Inferior parietal cortex (tissue), 1 donor: ENCODE data around the gene ATP1A1.

ENCODE experiments used
- DNase-seq: peaks from one replicate; pipeline ENCODE4 v3.0.0-alpha.2; 2016; ENCODE audit errors: extremely low spot score

ATP1A1 gene

DNA sequence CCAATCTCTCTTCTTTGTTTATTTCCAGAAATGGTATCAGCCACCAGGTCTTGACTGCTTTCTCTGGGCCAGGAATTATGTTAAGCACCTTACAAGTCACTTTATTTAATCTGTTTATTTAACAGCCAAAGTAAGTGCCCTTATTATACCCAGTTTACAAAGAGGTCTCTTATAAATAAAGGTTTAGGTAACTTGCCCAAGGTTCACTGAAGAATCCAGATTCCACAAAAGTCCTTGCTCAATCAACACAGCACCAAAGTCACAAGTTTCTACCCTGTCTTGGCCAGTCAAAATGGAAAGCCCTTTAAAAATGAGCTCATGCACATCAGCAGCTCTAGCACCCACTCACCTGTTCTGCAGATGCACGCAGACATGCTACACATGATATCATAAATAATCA is 28.0 kb upstream of the ATP1A1 start:
- no peak for DNase-seq

DNA sequence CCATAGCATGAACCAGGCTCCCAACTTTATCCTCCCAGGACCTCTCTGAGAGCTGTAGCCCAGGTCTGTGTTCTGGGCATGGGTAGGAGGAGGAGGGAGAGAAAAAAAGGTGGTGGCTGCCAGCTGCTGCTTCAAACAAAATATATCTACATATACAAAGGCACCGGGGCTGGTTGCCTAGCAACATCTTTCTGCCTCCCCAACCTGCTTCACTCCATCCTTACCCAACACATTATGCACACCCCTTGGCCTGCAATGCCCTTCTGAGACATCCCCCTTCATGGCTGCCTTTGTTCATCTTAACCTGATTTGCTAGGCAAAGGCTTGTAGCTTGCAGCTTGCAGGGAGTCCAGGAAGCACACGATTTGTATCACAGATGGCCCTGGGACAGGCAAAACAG is 27.2 kb upstream of the ATP1A1 start:
- DNase-seq = no peak

DNA sequence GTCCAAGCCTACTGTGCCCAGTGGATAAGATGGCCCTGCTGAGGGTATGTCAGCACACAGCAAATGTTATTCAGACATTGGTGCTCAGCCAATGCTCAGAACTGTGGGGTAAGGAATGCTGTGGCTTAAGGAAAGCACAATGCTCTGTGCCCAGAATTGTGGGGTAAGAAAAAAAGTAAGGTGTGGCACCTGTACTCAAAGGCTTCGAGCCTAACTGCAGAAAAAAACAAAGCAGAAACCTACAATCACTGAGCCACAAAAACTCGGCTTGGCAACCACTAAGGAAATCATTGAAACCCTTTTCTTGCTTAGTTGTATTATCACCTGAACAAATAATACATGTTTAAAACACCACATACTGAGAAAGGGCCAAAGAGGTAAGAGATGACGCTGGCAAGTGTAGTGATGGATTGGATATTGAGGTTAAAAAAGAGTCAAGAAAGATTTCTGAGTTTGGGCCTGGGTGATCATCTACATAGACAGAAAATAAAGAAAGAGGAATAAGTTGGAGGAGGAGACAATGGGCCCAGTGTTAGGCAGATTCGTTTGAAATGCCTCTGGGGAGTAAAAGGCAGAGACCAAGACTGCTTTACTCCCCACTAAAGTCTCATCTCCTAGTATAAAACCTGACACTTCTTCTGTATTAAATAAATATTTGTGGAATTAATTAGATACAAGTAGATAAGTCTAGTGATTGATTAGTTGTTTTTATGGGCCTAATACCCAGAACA is 25.9 kb upstream of the ATP1A1 start:
- DNase-seq = no peak

DNA sequence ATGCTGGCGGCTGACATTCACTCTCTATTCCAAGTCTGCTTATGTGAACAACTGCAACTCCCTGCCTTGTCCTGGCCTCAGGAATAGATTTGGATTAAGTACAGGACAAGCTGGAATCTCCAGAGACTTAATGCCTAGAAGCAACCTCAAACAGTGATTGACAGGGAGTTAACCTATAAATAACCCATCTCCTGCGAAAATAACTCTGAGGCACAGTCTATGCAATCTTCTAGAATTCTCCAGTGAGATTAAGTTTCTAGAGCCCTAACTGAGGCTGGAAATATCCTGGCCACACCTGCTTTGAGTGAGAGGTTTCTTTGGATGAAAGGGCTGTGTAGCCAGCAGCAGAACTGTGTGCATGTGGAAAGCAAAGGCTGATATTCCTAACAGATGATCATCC is 25.3 kb upstream of the ATP1A1 start:
- no peak for DNase-seq

DNA sequence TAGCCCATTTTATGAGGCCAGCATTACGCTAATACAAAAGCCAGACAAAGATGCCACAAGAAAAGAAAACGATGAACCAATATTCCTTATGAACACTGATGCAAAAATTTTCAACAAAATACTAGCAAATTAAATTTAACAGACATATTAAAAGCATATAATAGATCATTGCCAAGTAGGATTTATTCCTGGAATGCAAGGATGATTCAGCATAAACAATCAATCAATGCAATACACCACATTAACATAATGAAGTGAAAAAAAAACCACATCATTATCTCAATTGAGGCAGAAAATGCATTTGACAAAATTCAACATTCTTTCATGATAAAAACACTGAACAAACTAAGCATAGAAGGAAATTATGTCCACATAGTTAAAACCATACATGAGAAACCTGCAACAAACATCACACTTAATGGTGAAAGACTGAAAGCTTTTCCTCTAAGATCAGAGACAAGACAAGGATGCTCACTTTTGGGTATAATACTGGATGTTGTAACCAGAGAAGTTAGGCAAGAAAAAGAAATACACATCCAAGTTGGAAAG is 22.9 kb upstream of the ATP1A1 start:
- DNase-seq = no peak

DNA sequence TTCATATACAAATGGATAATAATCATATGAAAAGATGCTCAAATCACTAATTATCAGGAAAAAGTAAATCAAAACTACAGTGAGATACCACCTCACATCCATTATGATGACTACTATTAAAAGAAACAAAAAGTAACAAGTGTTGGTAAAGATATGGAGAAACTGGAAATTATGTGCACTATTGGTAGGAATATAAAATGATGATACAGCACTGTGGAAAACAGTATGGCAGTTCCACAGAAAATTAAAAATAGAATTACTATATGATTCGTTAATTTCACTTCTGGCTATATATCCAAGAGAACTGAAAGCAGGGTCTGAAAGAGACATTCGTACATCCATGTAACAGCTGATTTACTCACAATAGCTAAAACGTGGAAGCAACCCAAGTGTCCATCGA is 21.1 kb upstream of the ATP1A1 start:
- no peak for DNase-seq

DNA sequence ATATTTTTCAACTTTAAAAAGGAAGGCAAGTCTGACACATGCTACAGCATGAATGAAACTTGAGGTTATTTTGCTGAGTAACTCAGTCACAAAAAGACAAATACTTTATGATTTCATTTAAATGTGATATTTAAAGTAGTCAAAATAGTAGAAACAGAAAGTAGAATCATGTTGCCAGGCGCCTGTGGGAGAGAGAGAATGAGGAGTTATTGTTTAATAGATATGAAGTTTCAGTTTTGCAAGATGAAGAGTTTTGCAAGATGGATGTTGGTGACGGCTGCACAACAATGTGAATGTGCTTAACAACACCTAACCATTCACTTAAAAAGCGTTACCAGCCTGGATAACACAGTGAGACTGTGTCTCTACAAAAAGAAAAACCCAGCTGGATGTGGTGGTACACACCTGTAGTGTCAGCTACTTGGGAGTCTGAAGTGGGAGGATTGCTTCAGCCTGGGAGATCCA is 20.7 kb upstream of the ATP1A1 start:
- DNase-seq = no peak

DNA sequence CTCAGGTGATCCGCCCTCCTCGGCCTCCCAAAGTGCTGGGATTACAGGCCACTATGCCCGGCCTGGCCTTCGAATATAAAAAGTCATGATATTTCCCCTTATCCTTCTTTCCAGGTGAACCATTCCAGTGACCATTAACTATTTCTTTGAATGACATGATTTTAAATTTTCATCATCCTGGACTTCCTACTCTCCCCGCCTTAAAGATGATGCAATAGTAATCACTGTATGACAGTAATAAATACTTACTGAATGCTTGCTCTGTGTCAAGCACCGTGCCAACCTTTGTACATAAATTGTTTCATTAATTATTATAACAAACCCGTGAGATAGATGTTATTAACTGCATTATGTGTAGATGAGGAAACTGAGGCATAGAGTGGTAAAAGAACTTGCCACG is 19.9 kb upstream of the ATP1A1 start:
- DNase-seq = no peak

DNA sequence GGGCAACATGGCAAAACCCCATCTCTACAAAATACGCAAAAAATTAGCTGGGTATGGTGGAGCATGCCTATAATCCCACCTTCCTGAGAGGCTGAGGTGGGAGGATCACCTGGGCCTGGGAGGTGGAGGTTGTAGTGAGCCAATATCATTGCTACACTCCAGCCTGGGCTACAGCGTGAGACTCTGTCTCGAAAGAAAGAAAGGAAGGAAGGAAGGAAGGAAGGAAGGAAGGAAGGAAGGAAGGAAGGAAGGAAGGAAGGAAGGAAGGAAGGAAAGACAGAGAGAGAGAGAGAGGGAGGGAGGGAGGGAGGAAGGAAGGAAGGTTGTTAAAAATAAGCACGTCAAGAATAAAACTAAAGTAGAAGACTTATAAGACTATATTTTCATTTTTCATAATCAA is 17.0 kb upstream of the ATP1A1 start:
- DNase-seq = no peak

DNA sequence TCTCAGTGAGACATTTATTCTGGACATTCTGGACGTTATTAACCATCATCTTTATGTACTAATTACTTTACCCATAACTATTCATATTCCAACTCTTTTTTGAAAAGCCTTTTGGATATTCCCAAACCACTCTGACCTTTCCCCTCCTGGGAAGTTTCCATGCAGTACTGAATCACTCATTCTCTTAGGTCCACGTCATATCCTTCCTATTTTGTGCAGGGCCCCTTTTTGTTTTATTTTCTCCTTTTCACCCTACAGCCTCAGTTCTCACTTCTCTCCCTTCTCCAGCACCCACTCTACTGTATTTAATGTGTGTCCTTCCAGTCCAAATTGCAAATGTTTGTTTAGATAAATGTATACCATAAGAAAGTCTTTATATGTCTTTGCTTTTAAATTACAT is 16.4 kb upstream of the ATP1A1 start:
- no peak for DNase-seq

DNA sequence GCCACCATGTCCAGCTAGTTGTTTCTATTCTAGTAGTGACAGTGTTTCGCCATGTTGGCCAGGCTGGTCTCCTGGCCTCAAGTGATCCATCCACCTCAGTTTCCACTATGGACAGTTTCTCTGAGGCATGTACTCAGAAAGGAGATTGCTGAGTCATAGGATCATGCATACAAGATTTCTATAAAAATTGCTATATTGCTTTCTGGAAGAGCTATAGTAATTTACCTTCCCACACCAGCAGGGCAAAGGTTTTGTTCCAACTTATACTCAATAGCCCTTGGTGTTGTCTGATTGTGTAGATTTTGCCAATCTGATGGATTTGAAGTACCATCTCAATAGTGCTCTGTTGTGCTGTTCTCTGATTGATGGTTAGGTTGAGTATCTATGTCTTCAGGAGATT is 15.6 kb upstream of the ATP1A1 start:
- DNase-seq = no peak

DNA sequence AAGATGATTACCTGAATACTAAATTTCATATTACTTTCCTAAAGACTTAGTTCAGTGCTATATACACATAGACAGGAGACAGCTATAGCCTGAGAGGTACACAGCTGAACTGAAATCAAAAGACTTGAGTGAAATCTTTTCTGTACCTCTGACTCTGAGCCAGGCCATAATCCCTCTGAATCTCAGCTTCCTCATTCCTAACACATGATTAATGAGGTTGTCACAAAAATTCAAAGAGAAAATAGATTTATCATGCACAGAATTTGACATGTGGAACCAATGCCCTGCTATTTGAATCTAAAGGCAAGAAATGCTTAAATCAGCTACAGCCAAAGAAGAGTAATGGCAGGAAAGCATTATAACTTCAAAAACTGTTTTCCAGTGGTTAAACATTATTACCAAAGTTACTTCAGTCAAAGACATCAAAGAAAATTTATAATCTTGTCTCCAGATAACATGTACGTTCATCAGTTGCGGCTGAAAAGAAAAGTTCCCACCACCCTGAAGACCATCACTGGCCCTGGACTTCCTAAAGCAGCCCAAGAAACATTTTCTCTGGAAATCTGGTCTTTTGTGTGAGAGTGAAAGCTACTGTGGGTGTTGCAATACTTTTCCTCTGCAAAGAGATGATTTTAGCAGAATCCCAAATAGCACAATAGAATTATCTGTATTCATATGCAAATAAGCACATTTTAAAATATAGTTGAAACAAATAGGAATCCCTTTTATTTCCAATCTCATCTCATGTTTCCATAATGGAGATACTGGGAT is 13.8 kb upstream of the ATP1A1 start:
- DNase-seq = no peak

DNA sequence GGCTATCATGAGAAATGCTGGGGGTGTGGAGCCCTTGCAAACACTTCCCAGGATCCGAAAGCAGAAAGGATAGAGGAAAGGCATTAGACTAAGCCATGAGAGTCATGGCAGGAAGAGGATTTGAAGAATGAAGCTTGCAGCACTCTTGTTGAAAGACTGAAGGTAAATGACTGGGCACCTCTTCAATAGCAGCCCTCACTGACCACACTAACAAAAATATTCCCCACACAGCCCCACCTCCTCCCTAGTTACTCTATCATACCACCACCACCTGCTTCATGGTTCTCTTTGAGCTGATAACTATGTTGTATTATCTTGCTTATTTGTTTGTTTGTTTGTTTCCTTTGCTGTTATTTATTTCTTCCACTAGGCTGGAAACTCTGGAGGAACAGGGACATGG is 13.2 kb upstream of the ATP1A1 start:
- DNase-seq = no peak

DNA sequence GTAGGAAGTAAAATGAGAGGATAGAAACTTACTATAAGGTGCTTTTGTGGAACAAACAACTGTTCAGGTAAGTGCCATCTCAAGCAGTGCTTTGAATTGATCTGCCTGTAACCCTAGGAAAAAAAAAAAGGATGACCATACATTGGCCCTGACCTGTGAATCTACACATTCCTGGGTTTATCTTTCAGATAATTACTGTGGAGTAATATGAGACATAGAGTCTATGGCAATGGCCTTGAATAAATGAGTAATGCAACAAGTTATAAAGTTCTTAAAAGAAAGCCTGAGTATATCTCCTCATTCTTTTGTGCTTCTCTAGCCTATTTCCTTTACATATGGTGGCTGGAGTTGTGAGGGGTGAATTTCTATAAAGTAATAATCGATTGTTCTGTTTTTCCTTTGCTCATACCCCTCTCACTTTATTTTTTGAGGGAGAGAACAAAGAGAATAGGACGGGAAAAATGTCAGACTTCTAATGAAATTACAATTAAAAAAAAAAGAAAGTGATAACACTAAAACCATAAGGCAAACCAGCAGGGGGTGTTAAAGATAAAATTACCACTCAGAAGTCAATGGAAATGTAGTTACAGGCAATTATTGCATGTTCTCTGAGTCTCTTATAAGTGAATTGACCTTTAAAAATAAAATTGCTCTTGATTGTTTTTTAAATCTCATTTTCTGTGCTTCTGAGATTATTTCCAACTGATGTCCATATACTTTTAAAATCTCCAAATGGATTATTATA is 12.4 kb upstream of the ATP1A1 start:
- no peak for DNase-seq

DNA sequence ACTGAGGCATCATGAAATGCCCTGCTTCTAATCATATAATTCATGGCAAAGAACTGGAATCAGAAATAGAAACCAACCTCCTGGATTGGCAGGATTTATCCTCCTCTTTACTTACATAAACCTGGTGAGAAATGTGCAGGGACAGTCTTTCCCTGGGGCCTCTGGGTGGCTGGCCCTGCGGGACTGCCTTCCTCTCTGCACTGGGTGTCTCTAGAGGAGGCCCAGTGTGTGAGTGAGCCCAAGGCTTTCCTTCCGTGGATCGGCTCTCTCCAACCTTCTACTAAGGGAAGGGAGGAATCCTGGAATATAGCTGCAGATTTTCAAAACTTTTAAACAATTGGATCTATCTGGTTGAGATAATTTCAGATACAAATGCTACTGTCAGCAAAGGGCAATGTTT is 11.4 kb upstream of the ATP1A1 start:
- DNase-seq = no peak

DNA sequence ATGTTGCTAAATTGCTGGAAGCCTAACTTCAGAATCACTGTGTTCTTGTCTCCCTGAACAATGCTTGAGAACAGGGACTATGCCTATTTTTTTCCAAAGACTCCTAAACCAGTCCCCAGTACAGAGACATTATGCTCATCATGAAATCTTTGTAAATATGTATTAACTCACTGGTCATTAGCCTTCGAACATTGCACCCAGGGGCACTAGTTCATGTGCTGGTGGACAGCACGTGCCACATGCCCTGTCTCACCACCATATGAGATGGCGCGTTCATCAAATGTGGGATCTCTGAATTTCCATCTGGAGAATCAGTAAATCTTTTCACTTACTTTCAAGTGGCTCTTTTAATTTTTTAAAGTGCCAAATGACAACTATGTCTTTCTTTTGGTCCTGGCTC is 11.0 kb upstream of the ATP1A1 start:
- DNase-seq = no peak

DNA sequence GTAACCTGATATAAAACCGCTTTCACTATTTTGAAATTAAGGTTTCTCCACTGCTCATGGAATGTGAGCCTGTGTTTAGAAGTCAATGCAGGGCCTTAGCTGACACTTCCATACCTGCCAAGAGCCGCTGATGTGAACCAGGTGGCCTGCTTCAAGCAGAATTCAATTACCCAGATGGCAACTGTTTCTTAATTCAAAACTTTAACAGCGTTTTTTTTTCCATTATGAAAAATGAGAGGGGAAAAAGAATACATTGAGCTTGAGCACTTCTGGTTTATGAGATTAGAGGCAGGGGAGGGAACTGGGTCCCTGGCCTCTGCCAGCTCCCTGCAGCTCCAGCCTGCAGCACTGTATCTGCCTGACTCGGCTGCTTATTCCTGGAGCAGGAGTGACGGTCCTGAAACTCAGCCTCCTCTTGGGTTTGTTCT is 7.7 kb upstream of the ATP1A1 start:
- DNase-seq = no peak

DNA sequence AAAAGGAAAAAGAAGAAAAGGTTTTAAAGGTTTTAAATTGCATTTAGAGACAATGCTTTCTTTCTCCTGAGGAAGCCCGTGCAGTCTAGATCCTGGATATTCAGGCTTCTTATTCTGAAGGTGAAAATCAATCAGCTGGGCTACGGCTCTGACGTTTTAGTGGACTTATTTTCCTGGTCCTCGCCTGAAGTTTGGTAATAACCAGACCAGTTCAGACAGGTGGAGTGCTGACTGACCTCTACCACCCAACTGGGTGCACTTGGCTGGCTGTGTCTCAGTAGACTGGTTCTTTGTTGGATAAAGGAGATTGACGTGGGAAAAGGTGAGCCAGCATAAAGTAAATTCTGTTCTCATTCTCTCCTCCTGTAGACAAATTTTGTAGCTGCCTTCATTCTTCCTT is 7.2 kb upstream of the ATP1A1 start:
- no peak for DNase-seq

DNA sequence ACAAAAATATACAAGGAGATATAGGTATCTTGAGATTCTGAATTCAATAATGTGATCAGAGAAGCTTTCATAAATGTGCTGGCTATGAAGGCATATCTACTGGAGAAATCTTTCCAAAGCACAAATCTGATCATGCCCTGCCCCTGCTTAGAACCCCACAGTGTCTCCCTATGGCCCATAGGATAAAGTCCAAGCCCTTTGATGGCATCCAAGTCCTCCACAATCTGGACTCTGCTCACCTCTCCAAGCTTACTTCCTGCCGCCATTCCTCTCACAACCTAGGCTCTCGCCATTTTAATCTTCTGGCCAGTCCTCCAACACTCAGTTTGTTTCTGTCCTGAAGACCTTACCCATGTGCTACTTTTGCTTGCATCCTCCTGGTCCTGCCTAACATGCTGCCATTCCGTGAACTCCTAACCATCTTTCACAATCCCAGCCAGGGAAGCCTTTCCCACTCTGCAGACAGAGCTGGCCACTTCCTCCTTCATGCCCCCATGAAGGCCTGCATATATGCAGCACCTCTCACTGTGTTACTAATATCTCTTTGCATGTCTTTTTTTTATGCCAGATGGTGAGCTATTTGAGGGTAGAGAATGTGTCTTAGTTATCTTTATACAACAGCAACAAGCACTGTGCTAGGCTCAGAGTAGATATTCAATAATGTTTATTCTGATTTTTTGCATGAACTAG is 5.6 kb upstream of the ATP1A1 start:
- DNase-seq = no peak

DNA sequence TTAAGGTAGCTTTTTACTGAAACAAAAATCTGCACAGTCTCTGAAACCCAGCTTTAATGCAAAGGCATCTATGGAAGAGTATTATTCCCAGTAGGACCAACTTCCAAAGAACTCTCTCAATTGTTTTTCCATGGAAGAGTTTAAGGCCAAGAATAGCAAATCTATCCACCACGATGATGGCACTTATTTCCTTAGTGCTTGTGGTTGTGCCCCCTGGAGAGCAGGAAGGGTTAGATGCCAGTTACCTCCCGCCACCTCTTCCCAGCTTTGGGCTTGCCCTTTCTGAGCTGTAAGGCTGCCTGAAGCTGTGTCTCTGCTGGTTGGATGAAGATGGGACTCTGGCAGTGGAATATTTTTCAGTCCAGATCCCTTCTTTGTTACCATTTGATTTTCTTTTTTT is 4.8 kb upstream of the ATP1A1 start:
- DNase-seq = no peak

DNA sequence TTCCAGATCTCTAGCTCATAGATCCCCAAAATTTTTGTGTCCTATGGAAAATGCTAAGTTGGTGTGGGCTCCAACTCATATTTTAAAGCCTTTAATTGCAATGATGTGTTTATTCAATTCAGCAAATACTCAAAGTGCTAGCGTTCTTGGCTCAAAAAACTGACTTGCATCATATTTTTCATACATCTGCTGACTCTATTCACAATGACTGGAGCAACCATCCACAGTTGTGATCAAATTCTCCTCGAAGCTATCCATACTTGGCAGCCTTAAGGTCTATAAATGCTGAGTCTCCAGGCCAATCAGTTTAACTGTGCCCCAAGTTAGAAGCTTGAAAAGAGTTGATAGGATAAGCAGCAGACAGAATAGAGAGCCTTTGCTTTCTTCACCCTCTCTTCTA is 2.9 kb upstream of the ATP1A1 start:
- no peak for DNase-seq

DNA sequence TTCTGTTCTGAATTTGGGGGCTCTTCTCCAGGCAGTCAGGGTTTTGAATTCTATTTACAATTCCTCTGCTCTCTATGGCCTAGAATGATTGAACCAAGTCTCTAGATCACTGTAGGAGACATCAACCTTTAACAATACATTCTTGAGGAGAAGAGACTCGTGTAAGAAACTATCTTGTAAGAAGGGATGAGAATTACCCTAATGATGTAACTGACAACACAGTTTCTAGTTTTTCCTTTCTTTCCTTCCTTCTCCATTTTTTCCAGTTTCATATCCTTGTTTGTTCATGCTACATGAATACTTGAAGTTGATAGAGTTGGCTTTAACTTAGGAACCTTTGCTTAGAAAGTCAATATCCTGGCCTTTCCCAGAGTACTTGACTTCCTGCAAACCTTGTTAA is 1.3 kb upstream of the ATP1A1 start:
- DNase-seq = no peak
